GM18907 (cell line): ENCODE measurements around the gene TUSC2.

ENCODE experiments used
- ATAC-seq: cut with Tn5 transposase; IDR thresholded peaks from one replicate; pipeline ENCODE4 v1.9.1; 2021; ENCODE audit warnings: mild to moderate bottlenecking, moderate library complexity; ENCODE audit not compliant: unreplicated experiment

Gene TUSC2

DNA sequence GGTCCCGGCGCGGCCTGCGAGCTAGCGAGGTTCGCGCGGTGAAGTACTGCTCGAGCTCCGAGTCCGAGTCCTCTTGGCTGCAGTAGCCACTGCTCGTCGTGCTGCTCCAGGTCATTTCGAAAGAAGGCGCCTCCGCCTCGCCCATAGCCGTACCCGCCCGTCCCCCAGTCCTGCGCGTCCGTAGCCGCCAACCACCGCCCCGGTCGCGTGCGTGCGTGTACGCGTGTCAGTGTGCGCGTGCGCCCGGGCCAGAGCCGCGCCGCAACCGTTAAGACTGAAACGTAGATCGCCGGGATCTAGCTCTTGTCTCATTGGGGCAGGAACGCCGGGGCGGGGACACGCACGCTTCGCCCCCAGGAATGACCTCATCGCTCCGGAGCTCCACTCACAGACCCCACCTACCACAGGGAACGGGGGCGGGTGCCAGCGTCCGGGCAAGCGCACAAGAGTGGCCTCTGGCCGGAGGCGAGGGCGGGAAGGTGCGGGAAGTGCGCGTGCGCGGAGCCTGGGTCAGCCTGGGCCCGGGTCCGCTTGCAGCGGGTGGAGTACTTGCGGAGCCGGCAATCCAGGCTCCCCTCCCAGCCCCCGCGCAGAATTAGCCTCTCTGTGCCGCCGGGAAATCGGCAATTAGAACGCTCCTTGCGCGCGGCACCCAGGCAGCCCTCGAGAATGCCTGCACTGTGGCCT, 9.3 kb upstream of the TUSC2 start:
- peak; percentile 77 for ATAC-seq

DNA sequence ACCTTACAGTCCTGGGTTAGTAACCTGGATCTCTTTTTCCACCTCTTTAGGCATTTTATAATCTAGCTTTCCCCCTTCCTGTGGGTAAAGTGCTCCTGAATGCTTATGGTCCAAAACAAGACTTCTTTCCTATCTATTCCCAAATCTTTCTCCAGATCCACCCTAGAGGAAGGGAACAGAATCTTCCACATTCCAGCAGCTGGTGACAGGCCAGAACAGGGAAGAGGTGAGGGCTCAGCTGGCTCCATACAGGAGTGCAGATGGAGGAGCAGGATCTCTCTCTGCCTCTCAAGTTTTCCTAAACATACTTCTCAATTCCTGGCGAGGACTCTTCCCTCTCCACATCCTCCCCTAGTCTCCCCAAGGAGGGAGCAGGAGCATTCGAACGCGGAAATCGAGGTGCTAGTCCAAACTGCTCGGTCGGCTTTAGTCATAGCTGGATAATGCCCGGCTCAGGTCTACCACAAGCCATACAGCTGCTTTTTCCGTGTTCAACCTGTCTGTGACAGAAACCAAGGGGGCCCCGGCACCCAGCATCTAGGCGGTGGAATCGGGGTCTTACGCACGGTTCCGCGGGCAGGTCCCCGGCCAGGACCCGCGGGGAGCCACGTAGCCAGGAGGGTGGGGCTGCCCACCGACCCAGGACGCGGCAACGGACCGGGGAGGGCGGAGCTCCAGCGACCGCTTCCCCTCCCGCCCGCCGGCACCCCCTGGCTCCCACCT, 8.6 kb upstream of the TUSC2 start:
- ATAC-seq: peak; percentile 34

DNA sequence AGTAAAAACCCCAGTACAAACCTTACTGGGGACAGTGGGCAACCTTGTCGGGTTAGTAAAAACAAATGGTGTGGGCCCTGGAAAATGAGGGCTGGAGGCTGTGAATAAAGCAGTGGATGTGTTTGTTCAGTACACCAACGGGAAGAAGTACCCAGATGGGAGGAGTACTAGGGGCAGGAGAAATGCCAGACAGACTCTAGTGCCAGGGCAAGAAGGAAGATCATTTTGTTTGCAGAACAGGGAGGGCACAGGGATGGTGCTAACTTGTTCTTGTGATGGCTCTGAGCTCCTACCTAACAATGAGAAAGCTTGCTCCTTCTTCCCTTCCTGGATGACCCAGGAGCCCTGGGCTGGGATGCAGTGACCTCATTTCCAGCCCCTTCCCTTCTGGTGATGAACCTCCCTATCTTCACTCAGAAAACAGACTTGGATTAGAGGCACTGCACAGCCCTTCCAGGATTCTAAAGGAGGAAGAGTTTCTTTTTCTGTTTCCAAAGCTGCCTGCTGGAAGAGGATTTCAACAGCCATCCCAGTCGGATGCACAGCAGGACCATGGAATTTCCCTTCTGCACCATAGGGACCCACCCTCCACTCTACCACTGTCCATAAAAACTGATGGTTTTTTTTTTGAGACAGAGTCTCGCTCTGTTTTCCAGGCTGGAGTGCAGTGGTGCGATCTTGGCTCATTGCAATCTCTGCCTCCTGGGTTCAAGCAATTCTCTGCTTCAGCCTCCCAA, 6.5 kb upstream of the TUSC2 start:
- no peak for ATAC-seq

DNA sequence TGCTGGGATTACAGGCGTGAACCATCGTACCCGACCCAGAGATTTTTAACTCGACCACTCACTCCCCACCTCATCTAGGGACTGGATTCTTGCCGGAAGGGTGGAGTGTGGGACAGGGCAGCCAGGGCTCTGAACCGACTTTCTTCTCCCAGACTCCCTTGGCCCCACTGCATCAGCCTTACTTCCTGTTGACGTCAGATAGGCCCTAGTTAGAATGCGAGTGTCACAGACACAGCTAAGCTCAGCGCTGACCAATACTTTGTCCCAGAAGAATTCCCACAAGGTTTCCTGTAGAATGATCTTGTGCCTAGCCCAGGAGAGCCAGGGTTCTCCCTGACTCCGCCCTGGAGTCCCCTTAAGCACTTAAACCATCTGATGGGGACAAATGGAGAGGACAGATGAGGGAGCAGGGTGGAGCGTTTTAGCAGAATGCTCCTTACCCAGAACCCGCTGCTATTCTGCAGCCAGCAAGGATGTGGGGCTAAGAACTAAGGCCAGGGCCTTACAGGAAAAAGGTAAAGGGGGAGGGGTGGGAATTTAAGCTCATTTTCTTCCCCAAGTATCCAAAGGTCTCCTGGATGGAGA, 5.8 kb upstream of the TUSC2 start:
- ATAC-seq: no peak

DNA sequence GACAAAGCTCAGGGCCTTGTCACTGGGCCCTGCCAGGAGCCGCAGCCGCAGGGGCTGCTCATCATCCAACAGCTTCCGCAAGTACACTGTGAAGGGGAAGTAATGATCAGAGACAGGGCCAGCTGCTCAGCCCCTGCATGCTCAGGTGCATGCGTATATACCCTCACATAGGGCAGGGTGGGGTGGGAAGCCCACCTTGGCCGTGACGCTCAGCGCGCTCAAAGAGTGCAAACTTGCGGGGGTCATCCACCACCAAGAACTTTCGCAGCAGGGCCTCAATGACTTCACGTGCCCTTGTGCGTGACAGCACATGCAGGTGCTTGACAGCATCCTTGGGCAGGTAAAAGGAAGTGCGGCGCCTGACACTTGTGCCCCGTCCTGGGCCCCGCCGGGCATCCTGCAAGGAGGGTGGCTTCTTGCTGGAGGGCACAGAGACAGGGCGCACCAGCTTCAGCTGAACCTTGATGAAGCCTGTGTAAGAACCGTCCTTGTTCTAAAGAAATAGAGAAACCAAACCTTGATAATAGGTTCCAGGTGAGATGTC, 3.4 kb upstream of the TUSC2 start:
- ATAC-seq: no peak

DNA sequence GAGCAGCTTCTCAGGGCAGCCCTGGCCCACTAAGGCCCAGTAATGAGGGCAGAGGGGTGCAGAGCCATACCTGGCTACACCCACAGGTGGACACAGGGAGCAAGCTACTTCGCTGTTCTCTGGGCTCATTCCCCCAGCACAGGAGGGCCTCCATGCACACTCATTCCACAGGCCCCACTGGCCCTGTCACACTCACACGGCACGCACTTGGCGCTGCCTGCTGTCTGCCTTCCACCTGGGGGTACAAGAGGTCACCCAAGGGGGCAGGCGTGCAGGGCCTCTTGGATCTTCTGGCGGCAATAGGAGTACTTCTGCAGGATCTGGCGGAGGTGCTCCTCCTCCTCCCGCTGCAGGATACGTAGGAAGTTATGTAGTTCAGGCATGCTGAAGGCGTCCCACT, 2.3 kb upstream of the TUSC2 start:
- no peak for ATAC-seq

DNA sequence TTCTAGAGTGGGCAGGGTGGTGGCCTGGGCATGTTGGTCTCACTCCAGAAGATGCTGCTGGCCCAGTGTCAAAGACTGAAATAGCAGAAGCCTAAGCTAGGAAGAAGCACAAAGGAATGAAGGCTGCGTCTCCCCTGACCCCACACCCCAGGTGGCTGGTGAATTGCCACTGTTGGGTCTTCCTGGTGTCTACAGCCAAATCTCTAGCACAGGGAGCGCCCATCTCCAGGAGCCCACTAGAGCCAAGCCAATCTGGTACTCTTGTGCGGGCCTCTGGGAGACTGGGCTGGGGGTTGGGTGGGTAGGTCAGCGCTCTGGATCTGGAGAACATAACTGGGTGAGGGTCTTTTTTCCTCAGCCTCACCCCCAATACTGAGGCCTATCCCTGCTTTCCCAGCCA, 894 bp downstream of the TUSC2 start:
- no peak for ATAC-seq

DNA sequence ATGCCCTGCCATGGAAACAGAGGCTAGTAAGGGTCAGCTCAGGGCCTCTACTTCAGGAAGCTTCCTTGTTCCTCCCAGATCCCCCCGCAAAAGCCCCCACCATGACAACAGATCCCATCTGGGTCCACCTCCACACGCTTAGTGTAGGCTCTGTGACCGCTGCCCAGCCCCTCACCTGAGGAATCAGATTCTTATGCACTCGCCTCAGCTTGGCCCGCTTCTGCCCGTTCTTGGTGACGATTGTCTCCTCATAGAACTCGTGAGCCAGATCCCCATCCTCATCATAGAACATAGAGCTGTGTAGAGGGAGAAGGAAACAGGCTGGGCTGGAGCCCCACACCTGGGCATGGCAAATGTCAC, 1.9 kb downstream of the TUSC2 start:
- no peak for ATAC-seq

DNA sequence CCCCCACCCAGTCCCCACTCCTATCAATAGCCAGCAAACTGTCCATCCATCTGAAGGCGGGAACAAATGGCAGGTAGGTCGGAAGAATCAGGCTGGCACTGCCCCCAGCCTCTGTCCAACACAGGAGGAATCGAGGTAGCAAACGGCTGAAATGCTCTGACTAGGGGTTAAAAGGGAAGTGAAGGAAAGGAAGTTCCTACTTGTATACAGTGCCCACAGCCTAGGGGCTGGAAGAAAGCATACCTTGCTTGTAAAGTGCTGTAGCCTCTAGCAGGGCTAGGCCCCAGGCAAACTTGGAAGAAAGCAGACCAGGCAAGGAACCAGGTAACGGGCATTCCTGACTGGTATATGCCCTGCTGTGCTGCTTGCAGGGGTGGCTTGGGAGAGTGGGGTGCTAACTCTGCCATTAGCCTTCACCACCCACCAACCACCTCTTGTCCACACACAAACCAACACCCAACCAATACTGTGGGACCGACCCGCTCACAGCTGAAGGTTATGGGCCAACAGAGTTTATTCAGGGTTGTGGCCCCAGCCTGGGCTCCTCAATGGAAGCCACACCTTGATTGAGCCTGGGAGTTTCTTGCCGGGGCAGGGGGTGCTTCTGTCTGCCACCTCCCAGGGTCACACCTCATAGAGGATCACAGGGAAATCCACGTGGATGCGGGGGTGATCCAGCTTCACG, 2.4 kb downstream of the TUSC2 start:
- ATAC-seq: no peak

DNA sequence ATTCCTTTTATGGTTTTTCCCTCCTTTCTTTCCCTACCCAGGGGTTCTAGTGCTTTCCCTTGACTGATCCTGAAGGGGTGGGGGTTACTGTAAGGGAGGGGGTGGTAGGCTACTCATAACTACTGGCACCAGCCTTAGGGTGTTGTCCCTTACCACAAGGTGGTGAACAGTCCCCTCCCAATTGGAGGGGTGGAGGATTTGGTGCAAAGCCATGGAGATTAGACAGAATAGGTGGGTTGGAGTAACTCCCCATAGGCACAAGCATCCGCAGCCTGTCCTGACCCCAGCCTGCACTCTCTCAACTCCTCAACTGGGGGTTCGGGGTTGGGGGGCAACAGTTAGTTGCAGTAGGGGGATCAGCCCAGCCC, 2.9 kb downstream of the TUSC2 start:
- no peak for ATAC-seq

DNA sequence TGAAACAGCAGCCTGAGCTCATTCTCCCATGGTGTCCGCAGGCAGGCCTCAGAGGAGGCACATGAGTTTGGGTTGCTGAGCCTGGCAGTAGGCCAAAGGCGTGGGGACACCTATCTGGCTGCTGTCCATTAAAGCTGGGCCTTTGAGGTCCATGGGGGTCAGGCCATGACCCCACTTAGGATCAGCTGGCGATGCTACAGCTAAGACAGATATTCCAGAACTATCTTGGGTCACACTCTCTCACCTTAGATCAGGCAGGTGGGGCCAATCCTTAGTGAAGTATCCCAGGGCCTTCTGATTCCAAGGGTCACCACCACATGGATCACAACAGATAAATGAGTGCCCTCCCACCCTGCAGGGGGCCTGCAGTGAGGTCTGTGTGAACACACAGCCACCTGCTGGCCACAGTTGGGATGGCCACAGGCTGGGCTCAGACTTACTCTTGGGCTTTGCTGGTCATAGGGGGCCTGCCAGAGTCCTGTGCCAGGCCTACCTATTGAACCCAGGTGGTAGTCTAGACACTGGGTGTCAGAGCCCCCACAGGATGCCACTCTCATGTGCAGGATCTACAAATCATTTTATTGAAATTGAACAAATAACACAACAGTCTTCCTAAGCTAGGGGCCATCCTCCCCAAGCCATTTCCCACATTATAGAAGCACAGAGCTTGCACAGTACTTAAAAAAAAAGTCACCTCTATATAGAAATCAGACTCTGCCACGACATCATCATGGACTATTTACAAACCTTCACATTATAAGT, 3.5 kb downstream of the TUSC2 start:
- ATAC-seq: no peak

DNA sequence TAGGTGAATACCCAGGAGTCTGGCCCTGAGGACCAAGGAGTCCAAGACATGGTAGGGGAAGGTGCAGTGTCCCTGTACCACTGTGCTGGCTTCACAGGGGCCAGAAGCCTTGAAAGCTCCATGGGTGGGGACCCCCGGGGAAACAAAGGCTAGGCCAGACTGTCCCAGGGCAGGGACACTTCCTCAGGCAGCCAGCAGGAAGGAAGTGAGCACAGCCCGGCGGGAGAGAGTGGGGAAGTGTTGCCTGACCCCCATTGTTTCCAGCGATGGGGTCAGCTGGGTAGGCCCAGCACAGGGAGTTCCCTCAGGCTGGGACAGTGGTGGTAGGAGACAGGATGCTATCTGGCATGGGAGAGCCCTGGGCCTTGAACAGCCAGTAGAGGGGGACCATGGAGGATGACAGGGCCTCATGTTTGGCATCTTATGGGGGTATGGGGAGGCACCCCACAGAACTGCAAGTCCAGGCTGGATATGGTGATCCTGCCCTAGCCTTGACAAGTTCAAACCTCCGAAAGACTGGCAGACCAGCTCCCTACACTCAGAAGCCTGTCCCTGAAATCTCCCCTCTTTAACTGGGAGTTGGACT, 4.3 kb downstream of the TUSC2 start:
- no peak for ATAC-seq

DNA sequence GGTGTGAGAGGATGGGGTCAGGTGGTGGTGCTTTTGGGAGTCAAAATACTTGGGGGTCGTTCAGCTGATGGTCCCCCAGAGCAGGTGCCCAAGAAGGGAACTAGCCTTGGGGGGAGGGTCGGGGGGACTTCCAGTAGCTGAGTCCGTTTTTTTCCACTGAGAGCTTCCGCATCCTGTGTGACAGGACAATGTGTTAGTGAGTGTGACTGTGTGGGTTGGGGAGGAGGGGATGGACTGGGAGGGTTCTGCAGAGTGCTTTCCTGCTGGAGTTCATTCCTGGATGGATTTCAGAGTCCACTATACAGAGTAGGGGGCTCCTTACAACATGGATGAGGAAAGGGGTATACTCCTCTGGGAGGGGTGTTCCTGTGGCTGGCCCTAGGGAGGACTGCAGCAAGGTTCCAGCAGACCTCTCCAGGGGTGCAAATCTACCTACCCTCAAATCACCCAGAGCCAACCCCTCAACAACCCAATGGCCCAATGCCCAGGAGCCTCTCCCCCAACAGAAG, 4.9 kb downstream of the TUSC2 start:
- ATAC-seq: no peak

DNA sequence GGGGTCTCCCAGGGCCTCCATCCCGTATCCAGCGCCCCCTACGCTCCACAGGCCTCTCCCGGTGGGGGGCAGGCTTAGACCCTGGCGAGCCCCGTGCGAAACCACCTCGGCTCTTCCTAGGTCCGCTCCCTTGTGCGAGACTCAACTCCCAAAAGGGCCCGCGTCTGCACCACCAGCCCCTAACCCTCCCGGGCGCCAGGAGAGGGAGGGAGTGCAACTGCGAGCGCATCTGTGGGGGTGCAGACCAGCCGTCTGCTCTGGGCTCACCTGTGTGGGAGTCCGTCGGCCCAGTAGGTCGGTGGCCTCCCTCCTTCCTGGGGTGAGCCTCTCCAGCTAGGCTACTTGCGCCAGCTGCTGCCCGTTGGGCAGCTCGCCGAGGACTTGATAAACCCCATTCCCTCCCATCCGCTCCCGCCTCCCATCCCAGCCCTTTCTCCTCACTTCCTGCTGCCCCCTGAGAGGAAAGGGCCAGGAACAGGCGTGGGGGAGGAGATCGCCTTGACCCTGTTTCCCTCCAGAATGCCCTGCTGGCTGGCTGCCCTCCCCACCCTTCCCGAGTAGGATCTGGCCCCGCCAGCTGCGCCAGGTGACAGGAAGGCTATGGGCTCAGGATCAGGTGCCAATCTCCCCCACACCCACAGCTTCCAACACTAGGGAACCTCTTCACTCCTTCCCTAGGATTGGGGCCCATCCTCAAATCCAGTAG, 5.5 kb downstream of the TUSC2 start, which contains the start of gene HYAL2:
Gene HYAL2, minus strand, starts transcription at position 360 of the 706 bp plus-strand sequence. CDS start 2,256 bp downstream, outside the sequence.
- no peak for ATAC-seq

DNA sequence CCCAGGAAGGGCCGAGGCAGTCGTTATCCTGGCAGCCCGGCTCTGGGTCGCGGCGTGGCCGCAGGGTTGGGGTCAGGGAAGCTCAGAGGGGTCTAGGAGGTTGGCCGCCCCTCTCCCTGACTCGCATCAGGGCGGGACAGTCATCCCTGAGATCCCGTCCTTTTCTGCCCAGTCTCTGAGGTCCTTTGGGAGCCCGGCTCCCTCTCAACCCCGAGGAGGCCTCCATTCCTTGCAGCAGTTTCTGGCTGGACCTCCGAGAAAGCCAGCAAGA, 6.0 kb downstream of the TUSC2 start:
- ATAC-seq: no peak

DNA sequence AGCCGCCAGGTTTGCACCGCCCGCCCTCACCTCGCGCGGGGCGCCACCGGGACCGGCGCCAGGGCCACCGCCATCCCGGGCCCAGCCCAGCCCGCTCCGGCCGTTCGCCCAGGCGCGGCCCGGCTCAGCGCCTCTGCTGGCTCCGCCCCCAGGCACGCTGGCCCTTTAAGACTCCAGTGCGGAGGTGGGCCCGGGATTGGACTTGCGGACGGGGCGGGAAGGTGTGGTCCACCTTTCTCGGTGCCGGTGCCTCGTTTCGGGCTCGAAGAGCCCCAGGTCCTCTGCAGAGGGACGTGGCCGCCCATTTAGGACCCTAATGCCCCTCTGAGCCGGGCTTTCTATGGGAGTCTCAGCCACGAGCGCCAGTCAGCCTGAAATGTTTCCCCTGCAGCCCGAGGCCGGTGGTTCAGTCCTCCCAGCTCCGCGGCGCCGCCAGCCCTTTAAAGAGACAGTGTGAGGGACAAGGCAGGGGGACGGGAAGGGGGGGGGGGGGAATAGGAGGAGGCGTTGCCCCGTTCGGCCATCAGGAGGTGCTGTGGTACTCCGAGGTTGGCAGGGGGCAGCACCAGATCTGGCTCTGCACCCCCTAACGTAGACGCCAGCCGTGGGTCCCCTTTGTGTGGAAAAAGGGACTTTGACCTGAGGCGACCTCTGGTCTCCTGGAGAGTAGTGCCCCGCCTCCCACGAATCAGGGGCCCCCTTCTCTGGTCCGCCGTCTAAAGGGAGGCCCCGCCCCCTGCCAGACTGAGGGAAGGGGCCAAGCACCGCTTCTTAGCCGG, 6.5 kb downstream of the TUSC2 start:
- peak; percentile 75 for ATAC-seq

DNA sequence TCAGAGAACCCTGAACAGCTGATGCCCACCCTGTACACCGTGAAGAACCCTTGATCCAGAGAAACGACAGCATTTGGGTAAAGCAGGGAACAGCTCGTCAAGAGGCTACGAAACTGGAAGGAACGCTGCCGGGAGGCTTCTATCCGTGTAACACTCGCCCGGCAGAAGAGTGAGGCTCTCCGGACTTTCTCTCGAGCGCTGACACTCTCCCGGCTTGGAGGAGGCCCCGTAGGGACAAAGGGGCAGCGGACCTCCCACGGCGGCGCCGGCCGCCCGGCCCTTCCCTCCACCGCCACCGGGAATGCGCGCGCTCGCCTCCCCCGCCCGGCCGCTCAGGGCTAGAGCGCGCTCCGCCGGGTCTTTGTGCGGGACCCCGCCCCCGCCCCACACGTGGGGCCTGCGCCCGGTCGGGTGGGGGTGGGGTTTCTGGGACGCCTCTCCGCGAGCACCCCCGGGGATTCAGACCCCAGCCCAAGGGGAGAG, 7.1 kb downstream of the TUSC2 start:
- ATAC-seq: peak; percentile 48
